HEK293T (cell line): ENCODE results near the gene TBC1D8.

ENCODE experiments used
- ARNT ChIP-seq: fragments of 450-650 bp; IDR thresholded peaks from 2 replicates; pipeline ENCODE4 v1.6.1; 2017; ENCODE audit warnings: mild to moderate bottlenecking
- BHLHE40 ChIP-seq: fragments of 450-650 bp; IDR thresholded peaks from 2 replicates; pipeline ENCODE4 v1.6.1; 2016; ENCODE audit warnings: mild to moderate bottlenecking, moderate library complexity, borderline replicate concordance
- CTBP1 ChIP-seq: fragments of 450-650 bp; IDR thresholded peaks from 2 replicates; pipeline ENCODE4 v1.6.1; 2016; ENCODE audit warnings: borderline replicate concordance
- FOXM1 ChIP-seq: fragments of 450-650 bp; IDR thresholded peaks from 2 replicates; pipeline ENCODE4 v1.6.1; 2017; ENCODE audit warnings: mild to moderate bottlenecking, borderline replicate concordance
- L3MBTL2 ChIP-seq: fragments of 450-650 bp; conservative IDR thresholded peaks from 2 replicates; pipeline ENCODE4 v1.6.1; 2016; ENCODE audit warnings: mild to moderate bottlenecking
- PKNOX1 ChIP-seq: fragments of 450-650 bp; IDR thresholded peaks from 2 replicates; pipeline ENCODE4 v1.6.1; 2016
- SP1 ChIP-seq: fragments of 450-650 bp; IDR thresholded peaks from 2 replicates; pipeline ENCODE4 v1.6.1; 2017
- SUZ12 ChIP-seq: fragments of 450-650 bp; IDR thresholded peaks from 2 replicates; pipeline ENCODE4 v1.6.1; 2016; ENCODE audit warnings: mild to moderate bottlenecking
- TARDBP ChIP-seq: fragments of 450-650 bp; IDR thresholded peaks from 2 replicates; pipeline ENCODE4 v1.6.1; 2016
- ZNF384 ChIP-seq: fragments of 450-650 bp; IDR thresholded peaks from 2 replicates; pipeline ENCODE4 v1.6.1; 2016

- TF ChIP-seq BHLHE40 (no peak), L3MBTL2 (no peak), SP1 (no peak), PKNOX1 (no peak), SUZ12 (no peak), ARNT (no peak), TARDBP (no peak), FOXM1 (no peak), CTBP1 (no peak), ZNF384 (no peak)
Measured at GRCh38 chr2:101108357-101108756, 42.8 kb downstream of the TBC1D8 start.
